ENCODE results near the gene VAV2.
A peak's percentile ranks its signal among the peaks of the same experiment; 100 is the strongest.

VAV2 gene

DNA sequence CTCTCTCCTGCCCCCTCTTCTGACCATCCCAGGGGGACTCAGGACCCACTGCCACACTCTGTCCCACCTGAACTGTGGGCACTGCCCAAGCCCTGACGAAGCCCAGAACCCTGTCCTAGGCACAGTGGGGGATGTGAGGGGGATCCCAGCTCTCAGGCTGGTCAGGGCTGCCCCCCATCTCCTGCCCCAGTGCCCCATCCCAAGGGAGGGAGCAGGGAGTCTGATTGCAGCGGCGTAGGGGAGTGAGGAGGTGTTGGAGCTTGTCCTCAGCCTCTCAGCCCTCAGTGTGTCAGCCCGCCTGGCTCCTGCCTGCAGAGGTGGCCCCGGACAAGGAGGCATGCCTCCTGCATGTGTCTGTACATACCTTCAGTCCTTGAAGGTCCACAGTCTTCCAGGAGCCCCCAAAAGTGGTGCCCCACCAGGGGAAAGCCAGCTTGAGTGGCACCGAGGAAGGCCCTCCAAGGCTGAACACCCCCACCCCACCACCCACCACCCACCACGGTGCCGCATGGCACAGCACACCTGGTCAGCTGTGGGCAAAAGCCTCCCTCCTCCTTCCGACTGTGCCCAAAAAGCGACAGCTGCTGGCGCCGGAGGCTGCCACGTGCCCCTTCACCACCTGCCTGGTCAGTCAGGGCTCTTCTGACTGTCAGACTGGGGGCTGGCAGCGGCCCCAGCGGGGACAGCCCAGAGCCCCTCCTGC, 254.9 kb downstream of the VAV2 start:
- DNase-seq = peak; percentile 76

DNA sequence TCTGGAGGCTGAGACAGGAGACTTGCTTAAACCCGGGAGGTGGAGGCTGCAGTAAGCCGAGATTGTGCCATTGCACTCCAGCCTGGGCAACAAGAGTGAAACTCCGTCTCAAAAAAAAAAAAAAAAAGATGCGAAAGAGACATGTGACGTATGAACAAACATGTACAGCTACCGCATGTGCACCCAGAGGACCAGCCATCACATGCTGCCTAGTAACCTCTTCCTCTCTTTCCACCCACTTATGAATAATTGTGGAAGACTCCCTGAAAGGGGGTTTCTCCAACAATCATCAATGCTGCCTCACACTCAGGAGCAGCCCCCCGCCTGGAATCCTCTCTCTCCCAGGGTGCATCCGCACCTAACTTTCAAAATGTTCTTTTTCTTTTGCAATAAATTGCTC, 256.2 kb downstream of the VAV2 start:
- no peak for DNase-seq

DNA sequence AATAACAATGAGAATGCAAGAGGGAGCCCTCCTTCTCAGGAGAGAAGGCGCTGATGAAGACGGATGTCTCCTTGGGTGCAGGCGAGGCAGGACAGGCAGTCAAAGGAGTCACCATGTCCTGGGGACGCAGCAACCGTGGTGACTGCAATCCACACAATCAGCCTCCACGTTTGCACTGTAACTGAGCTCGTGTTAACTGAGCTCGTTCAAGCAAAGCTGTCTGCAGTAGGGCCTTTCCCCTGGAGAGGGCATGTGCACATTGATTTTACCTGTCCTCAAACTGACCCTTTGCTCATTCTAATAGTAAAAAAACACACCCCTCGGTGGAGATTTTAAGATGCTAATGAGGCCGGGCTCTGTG, 256.7 kb downstream of the VAV2 start:
- no peak for DNase-seq

DNA sequence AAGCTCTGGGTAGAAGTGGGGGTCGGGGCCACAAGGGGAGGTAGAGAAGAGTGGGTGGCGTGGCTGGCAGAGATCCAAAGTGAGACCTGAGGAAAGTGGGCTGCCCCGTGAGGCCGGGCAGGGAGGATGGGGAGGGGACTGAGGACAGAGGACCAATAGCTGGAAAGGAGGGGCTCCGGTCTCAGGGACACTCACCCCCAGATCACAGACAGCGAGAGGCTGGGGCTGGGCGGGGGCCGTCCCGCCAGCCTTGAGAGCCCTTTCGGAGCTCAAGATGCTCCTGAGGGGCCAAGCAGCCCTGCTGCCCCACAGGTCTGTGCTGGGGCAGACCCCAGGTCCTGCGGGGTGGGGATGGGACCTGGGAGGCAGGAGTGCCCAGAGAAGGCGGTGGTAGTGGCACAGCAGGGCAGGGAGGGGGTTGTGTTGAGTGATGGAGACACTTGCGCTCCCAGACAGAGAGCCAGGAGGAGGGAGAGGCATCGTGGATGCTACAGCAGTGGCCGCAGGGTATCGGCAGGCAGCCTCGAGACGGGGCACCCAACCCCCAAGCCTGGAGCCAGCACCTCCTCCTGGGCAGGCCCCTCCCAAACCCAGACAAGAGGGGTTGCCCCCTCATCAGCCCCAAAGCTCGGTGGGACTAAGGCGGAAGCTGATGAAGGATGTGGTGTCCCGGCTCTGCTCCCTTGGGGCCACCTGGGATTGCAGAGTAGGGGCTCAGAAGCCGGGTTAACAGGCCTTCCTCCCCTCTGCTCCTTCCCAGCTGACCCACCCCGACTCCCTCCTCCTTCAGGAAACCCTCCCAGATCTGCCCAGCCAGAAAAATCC, 257.3 kb downstream of the VAV2 start:
- DNase-seq = no peak

DNA sequence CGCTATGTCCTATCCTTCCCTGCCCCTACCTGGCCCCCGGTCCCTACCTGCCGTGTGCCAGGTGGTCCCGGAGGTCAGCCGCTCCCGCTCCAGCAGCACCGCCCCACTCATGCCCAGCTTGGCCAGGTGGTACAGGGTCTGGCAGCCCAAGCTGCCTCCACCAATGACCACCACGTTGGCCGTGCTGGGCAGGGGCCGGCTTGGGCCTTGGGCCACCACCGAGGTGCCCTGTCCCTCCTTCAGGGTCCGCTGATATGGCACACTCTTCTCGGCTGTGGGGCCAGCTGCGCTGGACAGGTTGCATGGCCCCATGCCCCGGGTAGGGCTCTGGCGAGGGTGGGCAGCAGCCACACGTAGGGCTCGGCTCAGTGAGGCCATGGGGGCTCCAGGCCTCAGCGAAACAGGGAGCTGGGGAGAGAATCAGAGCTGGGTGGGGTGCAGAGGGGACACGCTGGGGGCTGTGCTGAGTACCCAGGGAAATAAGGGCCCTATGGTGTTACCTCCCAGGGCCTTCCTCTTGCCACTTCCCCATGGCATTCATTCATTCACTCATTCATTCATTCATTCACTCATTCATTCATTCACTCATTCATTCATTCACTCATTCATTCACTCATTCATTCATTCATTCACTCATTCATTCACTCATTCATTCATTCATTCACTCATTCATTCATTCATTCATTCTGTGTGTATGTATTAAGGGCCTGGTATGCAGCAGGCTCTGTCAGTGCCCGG, 258.2 kb downstream of the VAV2 start:
- peak; percentile 26 for DNase-seq

DNA sequence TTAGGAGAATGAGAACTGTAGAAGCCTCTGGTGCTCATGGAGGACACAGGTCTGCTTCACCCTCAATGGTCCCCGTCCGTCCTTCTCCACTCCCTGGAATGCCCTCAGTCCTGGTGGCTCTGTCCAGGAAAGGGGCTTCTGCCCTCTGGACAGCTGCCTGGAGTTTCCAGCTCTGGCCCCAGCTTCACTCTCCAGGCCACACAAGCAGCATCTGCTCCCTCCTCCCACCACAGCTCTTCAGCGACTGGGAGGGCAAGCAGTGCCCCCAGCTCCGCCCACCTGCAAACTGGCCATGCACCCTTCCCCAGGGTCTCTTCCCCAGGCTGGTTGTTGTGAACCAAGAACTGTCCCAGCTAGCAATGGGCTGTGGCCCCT, 258.7 kb downstream of the VAV2 start:
- DNase-seq = no peak

DNA sequence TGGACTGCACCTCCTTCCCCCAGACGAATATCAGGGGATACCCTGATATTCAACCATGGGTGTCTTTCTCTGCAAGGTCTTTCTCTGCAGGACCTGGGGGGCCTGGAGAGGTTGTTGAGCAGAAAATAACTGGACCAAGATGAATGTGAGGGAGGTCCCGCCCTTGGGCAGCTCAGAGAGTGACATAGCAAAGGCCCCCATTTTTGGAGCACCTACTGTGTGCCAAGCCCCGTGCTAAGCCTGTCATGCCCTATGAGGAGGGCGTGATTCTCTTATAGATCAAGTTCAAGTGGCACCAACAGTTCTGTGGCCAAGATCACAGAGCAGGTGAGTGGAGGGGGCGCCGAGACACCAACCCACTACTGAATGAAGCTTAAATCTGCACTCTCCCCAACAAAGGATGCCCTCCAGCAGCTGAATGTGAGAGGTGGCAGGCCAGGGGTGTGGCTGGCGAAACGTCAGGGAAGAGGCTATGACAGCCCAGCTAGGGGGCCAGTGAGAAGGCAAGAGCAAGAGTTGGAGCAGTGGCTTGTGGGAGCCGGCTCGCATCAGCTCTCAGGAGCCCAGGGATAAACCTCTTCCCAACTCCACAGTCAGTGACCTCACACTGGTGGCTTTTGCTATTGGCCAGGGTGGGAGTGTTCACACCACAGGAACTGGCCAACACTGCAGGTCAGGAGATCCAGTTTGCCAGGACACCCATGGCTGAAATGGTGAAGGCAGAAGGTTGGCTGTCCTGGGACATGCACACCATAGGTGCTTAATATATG, 259.3 kb downstream of the VAV2 start:
- DNase-seq = no peak

DNA sequence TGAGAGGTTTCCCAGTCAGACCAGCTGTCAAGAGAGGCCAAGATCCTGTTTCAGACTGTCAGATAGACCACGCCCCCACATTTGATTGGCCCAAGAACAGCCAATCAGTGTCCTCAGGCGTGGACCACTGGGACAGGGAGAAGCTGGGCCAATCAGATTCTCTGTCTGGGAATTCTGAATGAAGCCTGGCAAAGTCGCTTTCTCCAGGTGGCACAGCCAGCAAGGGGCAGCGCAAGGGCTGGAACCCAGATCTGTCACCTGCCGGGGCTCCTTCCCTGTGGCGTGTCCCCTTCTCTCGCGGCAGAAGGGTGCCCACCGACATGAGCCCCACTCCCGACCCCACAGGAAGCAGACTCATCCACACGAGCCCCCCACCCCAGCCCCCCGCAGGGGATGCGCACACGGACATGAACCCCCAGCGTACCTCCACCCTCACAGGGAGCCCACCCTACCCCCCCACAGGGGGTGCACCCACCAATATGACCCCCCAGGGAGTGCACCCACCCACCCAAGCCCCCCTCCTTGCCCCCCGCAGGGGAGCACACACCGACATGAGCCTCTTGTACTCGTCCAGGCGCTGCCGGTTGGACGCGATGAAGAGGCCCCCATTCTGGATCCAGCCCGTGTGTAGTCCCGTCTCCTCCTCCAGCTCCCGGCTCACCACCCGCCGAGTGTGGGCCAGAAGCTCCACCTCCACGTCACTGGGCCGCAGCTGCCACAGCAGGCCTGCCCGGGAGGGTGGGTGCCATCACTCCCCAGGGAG, 260.1 kb downstream of the VAV2 start:
- peak; percentile 58 for DNase-seq

DNA sequence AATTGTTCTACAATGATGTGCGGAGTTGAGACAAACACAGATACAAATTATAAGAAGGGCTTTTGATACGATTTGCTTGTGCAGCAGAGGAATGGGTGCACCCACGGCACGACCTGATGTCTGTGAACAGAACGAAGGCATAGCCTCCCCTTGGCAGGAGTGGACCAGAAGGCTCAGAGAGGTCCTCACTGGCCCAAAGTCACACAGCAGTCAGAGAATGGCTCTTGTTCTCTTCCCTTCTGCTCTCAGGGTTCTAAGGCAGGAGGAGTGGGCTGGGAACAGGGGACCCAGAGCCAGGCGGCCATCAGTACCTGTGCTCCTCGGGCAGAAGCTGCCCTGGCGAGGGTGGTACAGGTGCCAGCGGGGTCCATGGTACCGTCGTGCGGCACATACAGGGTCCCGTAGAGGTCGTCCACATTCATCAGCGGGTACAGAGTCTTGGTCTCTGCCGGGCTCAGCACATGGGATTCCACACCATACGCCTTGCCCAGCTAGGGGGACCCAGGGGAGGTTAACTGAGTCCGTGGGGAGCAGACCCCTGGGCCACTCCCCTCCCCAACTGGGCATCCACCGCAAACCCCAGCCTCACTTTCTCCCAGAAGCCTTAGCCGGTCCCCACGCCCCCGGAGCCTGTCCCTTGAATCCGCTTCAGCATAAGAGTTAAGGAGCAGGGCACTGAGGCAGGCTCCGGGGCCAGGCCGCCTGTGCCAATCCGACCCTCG, 261.0 kb downstream of the VAV2 start:
- DNase-seq = no peak

DNA sequence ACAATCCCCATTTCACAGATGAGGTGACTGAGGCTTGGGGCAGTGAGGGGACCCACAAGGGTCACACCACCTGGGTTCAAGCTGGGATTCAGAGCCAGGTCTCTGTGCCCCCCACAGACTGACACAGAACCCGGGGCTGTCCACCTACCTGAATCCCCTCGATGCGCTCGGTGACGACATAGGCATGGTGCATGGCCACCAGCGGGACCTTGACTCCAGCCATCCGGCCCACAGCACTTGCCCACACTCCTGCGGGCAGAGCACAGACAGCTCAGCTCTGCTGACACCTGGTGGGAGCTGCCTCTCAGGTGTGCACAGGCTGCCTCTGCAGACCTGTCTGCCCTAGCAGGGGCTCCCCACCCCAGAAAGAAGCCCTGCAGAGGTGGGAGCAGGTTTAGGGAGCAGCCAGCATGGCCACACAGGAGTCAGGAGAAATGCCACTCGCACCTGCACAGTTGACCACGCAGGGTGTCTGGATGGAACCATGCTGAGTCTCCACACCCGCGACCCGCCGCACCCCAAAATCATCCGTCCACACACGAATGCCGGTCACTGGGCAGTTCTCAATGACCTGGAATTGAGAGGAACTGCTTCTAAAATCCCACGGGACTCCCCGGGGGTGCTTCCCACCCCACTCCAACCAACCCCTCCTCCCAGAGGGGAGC, 262.4 kb downstream of the VAV2 start:
- peak; percentile 18 for DNase-seq

DNA sequence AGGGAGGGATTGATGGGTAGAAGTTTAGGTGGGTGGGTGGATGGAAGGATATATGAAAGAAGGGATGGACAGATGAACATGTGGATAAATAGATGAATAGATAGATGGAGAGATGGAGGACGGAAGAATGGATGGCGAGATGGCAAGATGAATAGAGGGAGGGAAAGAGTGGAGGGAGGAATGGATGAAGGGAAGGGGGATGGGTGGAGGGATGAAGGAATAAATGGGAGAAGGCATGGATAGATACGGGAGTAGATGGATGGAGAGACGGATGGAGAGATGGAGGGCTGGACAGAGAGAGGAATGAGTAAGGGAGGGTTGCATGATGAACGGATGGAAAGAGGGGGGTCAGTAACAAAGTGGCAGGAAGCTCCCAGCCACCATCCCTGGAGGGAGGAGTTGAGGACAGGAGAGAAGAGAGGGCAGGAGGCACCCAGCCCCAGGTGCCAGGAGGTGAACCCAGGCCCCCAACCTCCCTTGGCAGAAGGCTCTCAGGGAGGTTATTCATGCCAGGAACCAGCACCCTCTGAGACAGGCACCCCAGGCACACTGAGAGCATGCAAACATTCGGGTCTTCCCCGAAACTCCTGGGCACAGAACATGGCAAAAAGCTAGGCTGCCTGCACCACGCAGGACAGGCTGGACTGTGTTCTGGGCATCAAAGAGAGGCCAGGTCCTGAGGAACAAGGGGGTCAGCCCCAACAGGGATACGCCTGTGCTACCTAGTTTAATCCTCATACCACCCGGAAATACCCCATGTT, 263.1 kb downstream of the VAV2 start:
- no peak for DNase-seq

DNA sequence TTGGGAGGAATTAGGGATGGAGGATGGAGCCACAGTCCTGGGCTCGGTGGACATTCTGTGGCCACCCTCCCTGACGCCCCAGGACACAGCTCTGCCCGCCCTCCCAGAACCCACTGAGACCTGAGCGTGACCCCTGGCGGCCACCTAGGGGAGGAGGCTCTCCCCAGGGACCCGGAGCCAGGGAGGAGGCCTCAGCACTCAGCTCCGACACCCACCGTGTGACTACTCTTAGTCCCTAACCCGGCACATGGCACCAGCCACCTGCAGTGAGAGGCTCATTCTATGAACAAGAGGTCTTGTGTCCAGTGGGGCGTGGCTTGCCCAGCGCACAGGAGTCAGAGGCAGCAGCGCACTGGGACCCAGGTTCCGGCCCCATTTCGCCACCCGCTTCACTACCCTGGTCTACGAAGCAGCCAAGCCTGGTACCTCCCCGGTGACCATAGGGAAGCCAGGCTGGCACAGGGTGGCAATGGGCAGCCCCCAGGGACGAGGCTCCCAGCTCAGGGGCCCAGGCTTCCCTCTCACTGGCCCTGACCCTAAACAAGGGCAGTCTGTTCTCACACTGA, 264.2 kb downstream of the VAV2 start:
- DNase-seq = peak; percentile 17

DNA sequence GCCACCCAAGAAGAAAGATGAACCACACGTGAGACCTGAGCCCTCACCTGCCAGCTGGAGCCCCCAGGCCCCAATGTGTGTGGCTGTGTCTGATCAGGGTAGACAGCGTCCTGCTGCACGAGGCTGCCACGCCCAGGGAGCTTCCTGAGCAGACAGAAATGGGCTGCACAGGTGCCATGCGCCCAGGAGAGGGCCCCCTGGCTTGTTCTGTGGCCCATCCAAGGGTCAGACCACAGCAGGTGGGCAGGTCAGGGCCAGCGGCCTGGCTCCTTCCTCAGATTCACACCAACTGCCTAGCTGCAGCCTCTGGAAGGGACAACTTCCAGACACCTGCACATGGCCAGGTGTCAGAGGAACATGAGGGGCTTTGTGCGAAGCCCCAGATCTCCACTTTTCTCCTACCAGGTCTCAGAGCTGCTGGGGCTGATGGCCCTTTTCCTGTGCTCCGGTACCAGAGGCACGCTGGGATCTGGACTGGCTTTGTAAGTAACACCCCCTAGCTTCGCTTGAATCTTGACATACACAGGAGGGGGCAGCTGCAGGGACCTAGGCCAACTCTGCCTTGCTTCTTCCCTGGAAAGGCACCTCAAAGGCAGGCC, 264.7 kb downstream of the VAV2 start:
- no peak for DNase-seq

DNA sequence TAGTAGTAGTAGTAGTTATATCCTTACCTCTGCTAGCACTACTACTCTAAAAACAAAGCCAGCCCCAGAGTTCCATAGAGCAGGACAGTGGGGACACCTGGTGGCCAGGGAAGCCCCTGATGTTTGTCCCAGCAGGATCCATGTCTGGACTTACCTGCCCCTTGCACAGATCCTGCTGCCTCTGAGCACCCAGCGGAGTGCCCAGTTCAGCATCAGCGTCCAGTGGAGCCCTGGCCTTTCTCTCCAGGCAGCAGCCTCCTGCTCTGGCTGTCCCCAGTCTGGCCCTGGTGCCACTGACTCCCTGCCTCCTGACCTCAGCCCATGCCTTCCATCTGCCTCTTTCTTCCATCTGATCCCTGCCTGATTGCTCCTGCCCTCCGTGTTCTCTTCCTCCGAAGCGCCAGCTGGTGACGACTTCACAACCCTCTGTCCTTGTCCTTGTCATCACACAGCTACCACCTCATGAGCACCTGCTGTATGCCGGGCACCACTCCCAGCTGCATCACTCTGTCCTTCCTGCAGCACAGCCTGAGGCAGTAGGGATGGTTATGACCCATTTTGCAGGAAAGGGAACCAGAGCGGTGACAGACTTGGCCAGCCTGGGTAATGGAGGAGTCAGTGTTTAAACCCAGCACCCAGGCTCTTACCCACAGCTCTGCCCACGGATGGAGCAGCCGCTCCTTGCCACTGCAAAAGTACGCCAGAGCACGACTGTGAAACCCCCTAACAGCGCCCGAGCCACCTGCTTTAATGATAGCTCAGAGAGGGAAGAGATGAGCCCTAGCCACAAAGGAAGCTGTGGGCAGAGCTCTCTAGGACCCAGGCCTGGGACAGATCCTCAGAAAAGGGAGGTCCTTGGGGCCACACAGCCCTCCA, 265.5 kb downstream of the VAV2 start:
- peak; percentile 75 for DNase-seq

DNA sequence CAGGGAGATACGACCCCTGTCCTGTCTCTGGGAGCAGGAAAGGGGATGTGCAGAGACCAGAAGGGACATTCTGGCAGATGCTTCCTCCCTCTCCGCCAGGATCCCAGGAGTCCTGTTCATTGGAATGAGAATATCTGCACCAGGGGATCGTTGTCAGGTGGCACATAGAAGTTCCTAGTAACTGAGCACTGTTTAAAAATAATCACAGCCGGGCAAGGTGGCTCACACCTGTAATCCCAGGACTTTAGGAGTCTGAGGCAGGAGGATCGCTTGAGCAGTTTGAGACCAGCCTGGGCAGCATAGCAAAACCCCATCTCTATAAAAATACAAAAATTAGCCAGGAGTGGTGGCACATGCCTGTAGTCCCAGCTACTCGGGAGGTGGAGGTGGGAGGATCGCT, 266.2 kb downstream of the VAV2 start:
- DNase-seq = no peak

DNA sequence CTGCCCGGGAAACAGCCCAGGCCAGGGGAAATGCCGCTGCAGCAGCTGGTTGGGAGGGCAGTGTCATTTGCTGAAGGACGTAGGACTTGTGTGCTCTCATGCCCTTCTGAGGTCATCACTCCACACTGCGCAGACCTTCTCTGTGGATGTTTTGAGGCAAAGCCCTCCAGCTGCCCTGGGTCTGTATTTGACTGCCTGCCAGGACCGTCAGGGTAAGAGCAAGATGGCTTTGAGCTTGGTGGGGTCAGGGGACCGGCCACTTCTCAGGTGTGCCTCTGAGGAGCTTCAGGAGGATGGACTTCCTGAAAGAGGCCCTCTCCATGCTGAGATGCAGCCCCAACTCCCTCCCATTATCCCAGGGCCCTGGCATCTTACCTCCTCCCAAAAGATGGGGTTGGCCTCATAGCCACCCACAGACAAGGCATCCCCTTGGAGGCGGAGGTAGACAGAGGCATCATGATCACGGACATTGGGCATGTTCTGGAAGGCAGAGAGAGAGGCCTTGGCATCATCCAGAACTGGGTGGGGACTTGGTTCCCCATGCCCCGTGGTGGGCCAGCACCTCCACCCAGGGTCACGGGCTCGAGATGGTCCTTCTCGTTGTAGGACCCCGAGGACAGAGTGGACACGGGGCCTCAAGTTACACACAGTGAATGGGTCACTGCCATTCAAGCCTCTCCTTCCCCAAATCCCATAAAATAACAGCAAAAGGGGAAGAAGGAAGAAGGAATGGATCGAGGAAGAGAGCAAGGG, 273.4 kb downstream of the VAV2 start:
- no peak for DNase-seq

All from right hindlimb (tissue), 1 donor.